Loucy (cell line): Measurements from ENCODE around the gene RFC1.

ENCODE experiments used
- H2AFZ ChIP-seq: fragments of 200-600 bp; sonication (generic); 2 replicates; pipeline ENCODE4 v1.6.0; 2016; ENCODE audit warnings: antibody characterized with exemption, mild to moderate bottlenecking, low read length, moderate library complexity
- H3F3A ChIP-seq: fragments of 200-600 bp; 2 replicates; pipeline ENCODE4 v1.6.0; 2016; ENCODE audit warnings: antibody characterized with exemption, low read depth, mild to moderate bottlenecking
- H3K27me3 ChIP-seq: fragments of 200-600 bp; sonication (generic); 2 replicates; pipeline ENCODE4 v1.6.1; 2014; ENCODE audit warnings: low read length, mild to moderate bottlenecking; ENCODE audit not compliant: insufficient read depth, poor library complexity, severe bottlenecking
- H3K36me3 ChIP-seq: fragments of 200-600 bp; sonication (generic); 2 replicates; pipeline ENCODE4 v1.6.1; 2016; ENCODE audit warnings: low read length; ENCODE audit not compliant: insufficient read depth
- H3K4me1 ChIP-seq: fragments of 200-600 bp; sonication (generic); 2 replicates; pipeline ENCODE4 v1.5.1; 2014; ENCODE audit warnings: low read length, mild to moderate bottlenecking; ENCODE audit not compliant: insufficient read depth, poor library complexity, severe bottlenecking
- H3K4me2 ChIP-seq: fragments of 200-600 bp; sonication (generic); 2 replicates; pipeline ENCODE4 v1.6.0; 2014; ENCODE audit warnings: antibody characterized with exemption, low read length, low read depth, mild to moderate bottlenecking; ENCODE audit not compliant: poor library complexity, severe bottlenecking
- H3K4me3 ChIP-seq: fragments of 200-600 bp; sonication (generic); 2 replicates; pipeline ENCODE4 v1.5.1; 2014; ENCODE audit warnings: low read length, mild to moderate bottlenecking, mixed read lengths; ENCODE audit not compliant: poor library complexity, severe bottlenecking
- H3K79me2 ChIP-seq: fragments of 200-600 bp; sonication (generic); 2 replicates; pipeline ENCODE4 v1.6.1; 2014; ENCODE audit warnings: low read length; ENCODE audit not compliant: insufficient read depth
- H3K9ac ChIP-seq: fragments of 200-600 bp; sonication (generic); 2 replicates; pipeline ENCODE4 v1.6.0; 2014; ENCODE audit warnings: mild to moderate bottlenecking, low read depth, low read length, moderate library complexity; ENCODE audit not compliant: poor library complexity, severe bottlenecking
- H3K9me2 ChIP-seq: fragments of 200-600 bp; sonication (generic); replicated peaks from 2 replicates; pipeline ENCODE4 v1.6.1; 2016; ENCODE audit warnings: low read depth, low read length, mixed read lengths
- H3K9me3 ChIP-seq: fragments of 200-600 bp; sonication (generic); 2 replicates; pipeline ENCODE4 v1.6.1; 2014; ENCODE audit warnings: mild to moderate bottlenecking, antibody characterized with exemption, low read length, low read depth; ENCODE audit not compliant: insufficient read depth
- H4K20me1 ChIP-seq: fragments of 200-600 bp; sonication (generic); 2 replicates; pipeline ENCODE4 v1.6.0; 2014; ENCODE audit warnings: antibody characterized with exemption, low read length, mild to moderate bottlenecking; ENCODE audit not compliant: insufficient read depth, poor library complexity, severe bottlenecking
- EZH2phosphoT487 ChIP-seq: fragments of 200-600 bp; IDR thresholded peaks from 2 replicates; pipeline ENCODE4 v1.6.1; 2018; ENCODE audit warnings: antibody characterized with exemption, mild to moderate bottlenecking, moderate library complexity, borderline replicate concordance
- TF ChIP-seq, protein P1 (sequence below): fragments of 200-600 bp; sonication (generic); conservative IDR thresholded peaks from 2 replicates; pipeline ENCODE4 v1.5.1; 2014; ENCODE audit warnings: mild to moderate bottlenecking, antibody characterized with exemption, low read length

The RFC1 gene

DNA sequence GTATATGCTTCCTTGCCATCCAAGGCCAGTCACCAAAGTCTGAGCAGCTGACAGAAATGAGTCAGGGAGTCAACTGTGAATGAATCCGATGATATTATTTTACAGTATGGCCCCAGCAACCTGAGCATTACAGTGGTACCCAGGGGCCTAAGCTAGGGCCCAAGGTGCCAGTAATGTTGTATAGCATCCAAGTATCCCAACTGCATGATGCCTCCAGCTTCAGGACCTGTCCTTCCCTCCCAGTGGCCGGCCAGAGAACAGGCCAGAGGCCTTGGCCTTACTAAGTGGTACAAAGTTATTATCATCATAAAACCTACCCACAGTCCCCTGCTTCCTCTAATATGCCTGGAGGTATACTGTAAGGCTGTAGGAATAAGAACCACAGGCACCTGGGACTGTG, 79.9 kb downstream of the RFC1 start:
- Histone ChIP-seq H3K4me2 (no peak overlapping the region), H3K27me3 (no peaks in the 10 kb centered on the region), H4K20me1 (no peaks in the 10 kb centered on the region), H3K9me3 (no peaks in the 10 kb centered on the region), H3K79me2 (no peaks in the 10 kb centered on the region), H3K4me1 (no peaks in the 10 kb centered on the region), H3F3A (no peaks in the 10 kb centered on the region), H2AFZ (no peak overlapping the region), H3K36me3 (peaks cover 47% of the 10 kb centered on the region), H3K9me2 (no peaks in the 10 kb centered on the region), H3K4me3 (no peak overlapping the region), H3K9ac (no peak overlapping the region)
- no peak for TF ChIP-seq EZH2phosphoT487
- TF ChIP-seq, protein P1, sequence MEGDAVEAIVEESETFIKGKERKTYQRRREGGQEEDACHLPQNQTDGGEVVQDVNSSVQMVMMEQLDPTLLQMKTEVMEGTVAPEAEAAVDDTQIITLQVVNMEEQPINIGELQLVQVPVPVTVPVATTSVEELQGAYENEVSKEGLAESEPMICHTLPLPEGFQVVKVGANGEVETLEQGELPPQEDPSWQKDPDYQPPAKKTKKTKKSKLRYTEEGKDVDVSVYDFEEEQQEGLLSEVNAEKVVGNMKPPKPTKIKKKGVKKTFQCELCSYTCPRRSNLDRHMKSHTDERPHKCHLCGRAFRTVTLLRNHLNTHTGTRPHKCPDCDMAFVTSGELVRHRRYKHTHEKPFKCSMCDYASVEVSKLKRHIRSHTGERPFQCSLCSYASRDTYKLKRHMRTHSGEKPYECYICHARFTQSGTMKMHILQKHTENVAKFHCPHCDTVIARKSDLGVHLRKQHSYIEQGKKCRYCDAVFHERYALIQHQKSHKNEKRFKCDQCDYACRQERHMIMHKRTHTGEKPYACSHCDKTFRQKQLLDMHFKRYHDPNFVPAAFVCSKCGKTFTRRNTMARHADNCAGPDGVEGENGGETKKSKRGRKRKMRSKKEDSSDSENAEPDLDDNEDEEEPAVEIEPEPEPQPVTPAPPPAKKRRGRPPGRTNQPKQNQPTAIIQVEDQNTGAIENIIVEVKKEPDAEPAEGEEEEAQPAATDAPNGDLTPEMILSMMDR = no peak

DNA sequence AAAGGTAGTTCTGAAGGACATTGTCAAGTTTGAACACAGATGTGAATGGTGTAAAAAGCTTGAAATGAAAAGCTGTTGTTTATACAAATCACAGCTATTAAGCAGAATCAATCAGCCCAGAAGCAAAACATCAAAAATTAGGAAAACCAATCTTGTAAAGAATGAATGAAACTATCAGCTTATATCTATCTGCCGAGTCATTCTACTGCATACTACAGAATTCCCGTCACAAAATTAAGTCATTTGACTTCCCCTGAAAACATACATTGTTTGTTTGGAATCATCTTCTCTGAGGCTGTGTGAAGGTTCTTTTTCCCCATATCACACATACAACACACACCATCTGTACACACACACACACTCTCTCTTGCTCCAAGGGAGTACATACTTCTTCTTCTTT, 80.3 kb downstream of the RFC1 start:
- no peak for TF ChIP-seq EZH2phosphoT487
- TF ChIP-seq, protein P1 = no peak
- no peaks in the 10 kb centered on the region for H4K20me1 ChIP-seq
- no peak overlapping the region for H3K4me3 ChIP-seq
- no peaks in the 10 kb centered on the region for H3K4me1 ChIP-seq
- H3K9ac ChIP-seq = no peak overlapping the region
- H3K36me3 ChIP-seq = peaks cover 42% of the 10 kb centered on the region; the same call in 1 of the 2 replicates
- H3K9me2 ChIP-seq = no peaks in the 10 kb centered on the region
- no peaks in the 10 kb centered on the region for H3K9me3 ChIP-seq
- H3K79me2 ChIP-seq = no peaks in the 10 kb centered on the region
- no peak overlapping the region for H3K4me2 ChIP-seq
- H3F3A ChIP-seq = no peaks in the 10 kb centered on the region
- H2AFZ ChIP-seq = no peak overlapping the region
- H3K27me3 ChIP-seq = no peaks in the 10 kb centered on the region

DNA sequence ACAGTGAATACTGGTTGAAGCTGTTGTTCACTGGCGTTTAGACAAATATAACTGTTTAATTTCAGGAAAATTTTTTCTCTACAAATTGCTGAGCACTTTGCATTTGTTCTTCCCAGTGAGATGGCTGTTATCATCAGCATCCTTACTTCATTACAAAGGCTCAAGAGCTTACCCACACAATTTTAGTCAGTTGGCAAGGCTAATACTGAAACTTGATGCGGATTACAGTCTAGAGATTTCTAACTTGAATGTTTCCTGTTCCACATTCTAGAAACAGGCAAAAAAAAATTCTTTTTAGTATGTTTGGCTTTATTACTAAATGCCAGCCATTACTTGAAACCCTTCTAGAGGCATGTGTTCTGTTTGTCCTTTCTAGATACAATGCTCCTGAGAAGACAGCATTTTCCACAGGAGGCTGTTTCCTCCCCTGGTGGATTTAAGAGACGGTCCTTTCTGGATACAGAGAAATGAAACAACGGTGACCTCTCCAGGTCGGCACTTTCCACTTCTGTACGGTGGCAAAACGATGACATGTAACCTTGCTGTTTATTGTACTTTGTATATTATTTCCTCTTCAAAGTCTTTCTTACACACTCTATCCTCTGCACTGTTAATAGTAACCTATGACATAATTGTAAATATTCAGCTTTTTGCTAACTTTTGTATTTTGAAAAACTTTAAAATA, 80.9 kb downstream of the RFC1 start:
- no peak overlapping the region for H3K4me3 ChIP-seq
- H3K36me3 ChIP-seq = peaks cover 39% of the 10 kb centered on the region; the same call in 1 of the 2 replicates
- H3K9me3 ChIP-seq = no peaks in the 10 kb centered on the region

More for the DNA sequence above, 80.9 kb downstream of the RFC1 start:
- H3K27me3 ChIP-seq = no peaks in the 10 kb centered on the region
- TF ChIP-seq, protein P1 = no peak
- TF ChIP-seq EZH2phosphoT487 = no peak
- H2AFZ ChIP-seq = no peak overlapping the region
- no peaks in the 10 kb centered on the region for H3K9me2 ChIP-seq
- H3K4me2 ChIP-seq = no peak overlapping the region
- no peaks in the 10 kb centered on the region for H3K4me1 ChIP-seq
- no peaks in the 10 kb centered on the region for H4K20me1 ChIP-seq
- H3K79me2 ChIP-seq = no peaks in the 10 kb centered on the region
- no peaks in the 10 kb centered on the region for H3F3A ChIP-seq
- H3K9ac ChIP-seq = no peak overlapping the region
